Activated CD8-positive, alpha-beta T cell treated with anti-CD3 and anti-CD28 coated beads, Interleukin-2, amount 10 ng/mL, durations not matched to agents 7 days and 5 days (primary cell): ENCODE measurements around the gene MCRIP2. TPM values are rescaled to one million over a fixed set of nuclear protein-coding genes. Genes with fewer than 3 reads are reported as not detected.
A peak's percentile ranks its signal among the peaks of the same experiment; 100 is the strongest.

Source experiments
- ATAC-seq: fragments of 150-1000 bp; cut with Tn5 transposase; one replicate; pipeline ENCODE4 v1.10.0; 2021; ENCODE audit warnings: moderate library complexity
- CTCF ChIA-PET: fragments of 350-600 bp; sonication (Branson Sonifier 250); formaldehyde crosslinking; loops from one replicate; lab custom pipeline; 2021; ENCODE audit warnings: antibody characterized with exemption; lab: Charles Lee
- POLR2A ChIA-PET: fragments of 350-600 bp; sonication (Branson Sonifier 250); formaldehyde crosslinking; loops from one replicate; lab custom pipeline; 2021; ENCODE audit warnings: antibody characterized with exemption; lab: Charles Lee
- DNase-seq: peaks from one replicate; pipeline ENCODE4 v3.0.0-alpha.2; 2020
- H3K27ac Mint-ChIP-seq: one replicate; pipeline ENCODE4 v1.8.0; 2021; ENCODE audit warnings: mild to moderate bottlenecking, mixed read lengths
- H3K27me3 Mint-ChIP-seq: one replicate; pipeline ENCODE4 v1.8.0; 2021; ENCODE audit warnings: low read depth, mixed read lengths
- H3K36me3 Mint-ChIP-seq: one replicate; pipeline ENCODE4 v1.8.0; 2021; ENCODE audit warnings: low read depth, mixed read lengths
- H3K4me1 Mint-ChIP-seq: one replicate; pipeline ENCODE4 v1.8.0; 2021; ENCODE audit warnings: low read depth, mixed read lengths
- H3K4me3 Mint-ChIP-seq: one replicate; pipeline ENCODE4 v1.8.0; 2021; ENCODE audit warnings: mild to moderate bottlenecking, mixed read lengths
- H3K9me3 Mint-ChIP-seq: one replicate; pipeline ENCODE4 v1.8.0; 2022; ENCODE audit warnings: mixed read lengths; ENCODE audit not compliant: insufficient read depth
- total RNA-seq, 2 experiments: library from RNA; stranded (reverse); gene quantifications; one replicate each; pipeline ENCODE4 v1.2.3, GENCODE V29; 2021

MCRIP2 gene
- total RNA-seq, 2 experiments from 2014 or later = 40.6 to 40.9 TPM

- Mint-ChIP-seq H3K27me3 (peaks cover 6% of the 10 kb centered on the region), H3K27ac (no peak overlapping the region), H3K4me1 (peaks cover 24% of the 10 kb centered on the region), H3K9me3 (no peaks in the 10 kb centered on the region), H3K36me3 (peaks cover 15% of the 10 kb centered on the region), H3K4me3 (no peak overlapping the region)
- ChIA-PET CTCF (no interaction called here), POLR2A (interaction anchor here (0.6 kb wide), 1 partner anchor 108 kb away, joined by 4 read pairs; no protein-coding TSS in a partner anchor)
- no peak for DNase-seq
- no peak for ATAC-seq
Observed at GRCh38 chr16:676913-677312, 35.3 kb downstream of the MCRIP2 start.

- peaks cover 6% of the 10 kb centered on the region for H3K27me3 Mint-ChIP-seq
- H3K27ac Mint-ChIP-seq = no peak overlapping the region
- DNase-seq (no peak), ATAC-seq (no peak)
- ChIA-PET CTCF (no interaction called here), POLR2A (interaction anchor here (0.6 kb wide), 1 partner anchor 109 kb away, joined by 4 read pairs; no protein-coding TSS in a partner anchor)
- no peak overlapping the region for H3K4me3 Mint-ChIP-seq
- no peaks in the 10 kb centered on the region for H3K9me3 Mint-ChIP-seq
- peaks cover 21% of the 10 kb centered on the region for H3K36me3 Mint-ChIP-seq
- H3K4me1 Mint-ChIP-seq = peaks cover 30% of the 10 kb centered on the region
Observed at GRCh38 chr16:677316-678190, 35.9 kb downstream of the MCRIP2 start.

GRCh38 chr16:678209-678857 lies 36.7 kb downstream of the MCRIP2 start:
- H3K9me3 Mint-ChIP-seq = no peaks in the 10 kb centered on the region
- H3K4me1 Mint-ChIP-seq = peaks cover 36% of the 10 kb centered on the region
- DNase-seq = no peak
- ChIA-PET POLR2A (interaction anchor here (0.5 to 1.3 kb wide), 3 partner anchors 12 to 79 kb away, joined by 3 read pairs; partner anchors contain the start of genes METTL26 and WDR24), CTCF (interaction anchor here (1.0 to 2.6 kb wide), 2 partner anchors 10 to 41 kb away, joined by 3 to 10 read pairs; partner anchors contain the start of gene RHOT2)
- H3K27ac Mint-ChIP-seq = no peak overlapping the region
- peaks cover 6% of the 10 kb centered on the region for H3K27me3 Mint-ChIP-seq
- H3K36me3 Mint-ChIP-seq = peaks cover 22% of the 10 kb centered on the region
- ATAC-seq = no peak
- peak overlapping the region; percentile 73 for H3K4me3 Mint-ChIP-seq

- peaks cover 6% of the 10 kb centered on the region for H3K27me3 Mint-ChIP-seq
- peaks cover 41% of the 10 kb centered on the region for H3K4me1 Mint-ChIP-seq
- ChIA-PET CTCF (interaction anchor here (1.0 to 2.6 kb wide), 2 partner anchors 11 to 42 kb away, joined by 3 to 10 read pairs; partner anchors contain the start of gene RHOT2), POLR2A (interaction anchor here (0.5 to 1.3 kb wide), 3 partner anchors 11 to 78 kb away, joined by 3 read pairs; partner anchors contain the start of genes METTL26 and WDR24)
- H3K36me3 Mint-ChIP-seq = peaks cover 24% of the 10 kb centered on the region
- no peaks in the 10 kb centered on the region for H3K9me3 Mint-ChIP-seq
- peak overlapping the region; percentile 73 for H3K4me3 Mint-ChIP-seq
- peak overlapping the region; percentile 78 for H3K27ac Mint-ChIP-seq
- DNase-seq = peak; percentile 65
- ATAC-seq = peak; percentile 16
Observed at GRCh38 chr16:678858-679813, 37.5 kb downstream of the MCRIP2 start.

GRCh38 chr16:679814-680624 lies 38.4 kb downstream of the MCRIP2 start, which contains the start of gene STUB1:
STUB1 (plus strand) TSS chr16:680410; CDS start chr16:680526, 116 bp downstream.
- H3K36me3 Mint-ChIP-seq = peaks cover 24% of the 10 kb centered on the region
- POLR2A ChIA-PET = interaction anchor here (0.6 to 2.4 kb wide), 6 partner anchors 9 to 127 kb away, joined by 3 to 15 read pairs (median 4); partner anchors contain the start of genes METTL26, RHOT2 and WDR24
- peaks cover 42% of the 10 kb centered on the region for H3K4me1 Mint-ChIP-seq
- no peaks in the 10 kb centered on the region for H3K9me3 Mint-ChIP-seq
- DNase-seq (peak; percentile 90), ATAC-seq (peak; percentile 41)
- H3K27me3 Mint-ChIP-seq = peaks cover 4% of the 10 kb centered on the region
- peak within 1 kb of the TSS; percentile 90 for H3K27ac Mint-ChIP-seq
- CTCF ChIA-PET = interaction anchor here (0.8 to 2.6 kb wide), 3 partner anchors 10 to 90 kb away, joined by 3 to 10 read pairs (median 9); partner anchors contain the start of genes RHOT2 and WDR24
- H3K4me3 Mint-ChIP-seq = peak within 1 kb of the TSS; percentile 81

- peaks cover 24% of the 10 kb centered on the region for H3K36me3 Mint-ChIP-seq
- no peaks in the 10 kb centered on the region for H3K27me3 Mint-ChIP-seq
- ChIA-PET POLR2A (interaction anchor here (0.6 to 2.4 kb wide), 5 partner anchors 9 to 126 kb away, joined by 3 to 15 read pairs (median 4); partner anchors contain the start of genes METTL26, RHOT2 and WDR24), CTCF (interaction anchor here (0.8 to 2.6 kb wide), 3 partner anchors 9 to 90 kb away, joined by 3 to 10 read pairs (median 9); partner anchors contain the start of genes RHOT2 and WDR24)
- DNase-seq = no peak
- H3K4me1 Mint-ChIP-seq = peaks cover 38% of the 10 kb centered on the region
- peak overlapping the region; percentile 76 for H3K4me3 Mint-ChIP-seq
- ATAC-seq = no peak
- no peaks in the 10 kb centered on the region for H3K9me3 Mint-ChIP-seq
- H3K27ac Mint-ChIP-seq = peak overlapping the region; percentile 61
Observed at GRCh38 chr16:680625-680945, 39.0 kb downstream of the MCRIP2 start.

- H3K27me3 Mint-ChIP-seq = no peaks in the 10 kb centered on the region
- peaks cover 43% of the 10 kb centered on the region for H3K4me1 Mint-ChIP-seq
- ATAC-seq = no peak
- peak overlapping the region; percentile 61 for H3K27ac Mint-ChIP-seq
- ChIA-PET POLR2A (interaction anchor here (0.6 to 2.4 kb wide), 6 partner anchors 9 to 126 kb away, joined by 3 to 15 read pairs (median 4); partner anchors contain the start of genes METTL26, RHOT2 and WDR24), CTCF (interaction anchor here (0.9 to 2.6 kb wide), 4 partner anchors 9 to 104 kb away, joined by 3 to 10 read pairs (median 8); partner anchors contain the start of genes RHOT2 and WDR24)
- no peak for DNase-seq
- no peaks in the 10 kb centered on the region for H3K9me3 Mint-ChIP-seq
- H3K4me3 Mint-ChIP-seq = peak overlapping the region; percentile 76
- H3K36me3 Mint-ChIP-seq = peaks cover 24% of the 10 kb centered on the region
Observed at GRCh38 chr16:680967-681745, 39.5 kb downstream of the MCRIP2 start.

GRCh38 chr16:681746-682427 lies 40.3 kb downstream of the MCRIP2 start:
- Mint-ChIP-seq H3K27ac (peak overlapping the region; percentile 61), H3K9me3 (no peaks in the 10 kb centered on the region)

More at GRCh38 chr16:681746-682427, 40.3 kb downstream of the MCRIP2 start:
- POLR2A ChIA-PET = interaction anchor here (1.3 to 2.4 kb wide), 4 partner anchors 8 to 13 kb away, joined by 3 to 15 read pairs (median 7); partner anchors contain the start of genes RHOT2 and WDR24
- ATAC-seq = no peak
- no peak for DNase-seq
- Mint-ChIP-seq H3K4me1 (peaks cover 44% of the 10 kb centered on the region), H3K27me3 (no peaks in the 10 kb centered on the region), H3K36me3 (peaks cover 28% of the 10 kb centered on the region), H3K4me3 (peak overlapping the region; percentile 76)
- CTCF ChIA-PET = interaction anchor here (0.9 to 1.7 kb wide), 2 partner anchors 14 to 103 kb away, joined by 3 to 8 read pairs; partner anchors contain the start of gene RHOT2
